ENCODE measurements around the gene FNTB.
A peak's percentile ranks its signal among the peaks of the same experiment; 100 is the strongest.

The FNTB gene

DNA sequence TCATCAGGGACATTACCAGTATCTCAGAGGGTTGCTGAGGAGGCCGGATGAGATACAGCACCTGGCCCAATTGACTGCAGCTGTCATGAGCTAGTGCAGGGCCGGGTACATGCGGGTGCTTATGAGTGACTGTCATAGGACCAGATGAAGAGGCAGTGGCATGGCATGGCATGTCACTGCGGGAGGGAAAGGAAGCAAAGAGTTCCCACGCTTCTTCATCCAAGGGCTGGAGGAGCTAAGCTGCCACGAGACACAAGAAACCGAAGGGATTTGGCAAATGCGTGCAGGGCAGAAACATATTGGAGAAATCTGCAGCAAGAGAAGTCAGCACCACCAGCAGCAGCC, 33.4 kb upstream of the FNTB start:
- no peak for DNase-seq (ENCODE audit: low read depth)

DNA sequence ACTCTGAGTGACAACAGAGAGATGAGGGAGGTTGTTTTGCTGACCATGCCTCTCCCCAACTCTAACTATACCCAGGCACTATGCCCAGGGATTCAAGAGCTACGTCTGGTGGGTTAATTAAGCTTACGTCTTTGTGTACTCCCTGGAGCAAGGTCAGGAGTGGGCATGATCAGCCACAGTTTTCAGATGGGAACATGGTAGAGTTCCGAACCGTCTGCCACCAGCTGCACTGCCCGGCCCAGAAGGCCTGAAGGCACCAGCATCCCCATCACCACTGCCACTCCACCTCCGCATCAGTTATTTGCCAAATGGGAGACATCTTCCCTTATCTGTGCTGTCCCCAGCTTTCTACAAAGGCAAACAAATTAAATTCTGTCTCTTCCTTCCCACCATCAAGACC, 33.0 kb upstream of the FNTB start:
- DNase-seq (ENCODE audit: low read depth), result no peak

DNA sequence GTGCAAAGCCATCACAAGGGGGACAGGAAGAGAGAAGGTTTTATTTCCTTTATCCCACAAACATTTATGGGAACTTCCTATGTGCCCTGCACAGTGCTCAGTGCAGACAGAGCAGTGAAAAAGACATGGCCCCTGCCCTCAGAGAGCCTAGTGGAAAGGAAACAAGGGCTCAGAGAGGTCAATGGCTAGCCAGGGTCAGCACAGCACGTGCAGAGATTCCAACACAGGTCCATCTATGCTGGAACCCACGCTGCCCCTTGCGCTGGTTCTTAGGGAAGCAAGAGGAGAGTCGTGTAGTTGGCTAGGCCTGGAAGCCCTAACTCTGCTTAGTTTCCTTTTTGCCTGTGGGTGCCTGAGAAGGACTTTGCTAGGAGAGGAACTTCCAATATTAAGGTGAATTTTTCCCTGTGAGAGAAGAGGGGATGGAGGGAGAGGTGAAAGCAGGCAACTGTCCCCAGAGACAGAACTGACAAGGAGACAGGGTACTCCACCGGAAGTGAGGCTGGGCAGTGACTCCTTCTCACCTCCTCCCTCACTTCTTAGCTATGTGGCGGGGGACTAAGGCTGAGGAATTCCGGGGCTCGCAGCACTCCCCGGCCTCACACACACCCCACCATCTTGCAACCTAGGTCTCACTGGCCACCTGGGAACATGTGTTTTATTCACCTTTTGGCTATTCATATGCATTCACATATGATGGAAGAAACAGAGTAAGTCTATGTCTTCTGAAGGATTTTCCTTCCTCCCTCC, 32.0 kb upstream of the FNTB start:
- no peak for DNase-seq (ENCODE audit: low read depth)

- DNase-seq (ENCODE audit: low read depth), result no peak
Measured at GRCh38 chr14:64955297-64955696, 31.4 kb upstream of the FNTB start.

GRCh38 chr14:64956697-64957406, 29.8 kb upstream of the FNTB start:
- no peak for DNase-seq (ENCODE audit: low read depth)

DNA sequence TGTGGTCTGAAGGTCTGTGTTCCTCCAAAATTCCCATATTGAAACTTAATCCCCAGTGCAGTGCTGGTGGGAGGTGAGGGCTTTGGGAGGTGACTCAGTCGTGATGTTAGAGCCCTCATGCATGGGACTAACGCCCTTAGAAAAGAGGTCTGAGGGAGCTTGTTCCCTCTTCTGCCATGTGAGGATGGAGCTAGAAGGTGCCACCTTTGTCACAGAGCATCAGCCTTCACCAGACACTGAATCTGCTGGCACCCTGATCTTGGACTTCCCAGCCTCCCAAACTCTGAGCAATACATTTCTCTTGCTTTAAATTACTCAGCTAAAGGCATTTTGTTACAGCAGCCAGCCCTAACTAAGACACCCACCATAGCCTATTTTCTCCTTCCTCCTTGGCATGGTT, 28.5 kb upstream of the FNTB start:
- DNase-seq (ENCODE audit: low read depth), result no peak

GRCh38 chr14:64958743-64959142, 28.0 kb upstream of the FNTB start:
- no peak for DNase-seq (ENCODE audit: low read depth)

- no peak for DNase-seq (ENCODE audit: low read depth)
Measured at GRCh38 chr14:64960762-64961276, 25.9 kb upstream of the FNTB start.

GRCh38 chr14:64963611-64964010, 23.1 kb upstream of the FNTB start:
- no peak for DNase-seq (ENCODE audit: low read depth)

DNA sequence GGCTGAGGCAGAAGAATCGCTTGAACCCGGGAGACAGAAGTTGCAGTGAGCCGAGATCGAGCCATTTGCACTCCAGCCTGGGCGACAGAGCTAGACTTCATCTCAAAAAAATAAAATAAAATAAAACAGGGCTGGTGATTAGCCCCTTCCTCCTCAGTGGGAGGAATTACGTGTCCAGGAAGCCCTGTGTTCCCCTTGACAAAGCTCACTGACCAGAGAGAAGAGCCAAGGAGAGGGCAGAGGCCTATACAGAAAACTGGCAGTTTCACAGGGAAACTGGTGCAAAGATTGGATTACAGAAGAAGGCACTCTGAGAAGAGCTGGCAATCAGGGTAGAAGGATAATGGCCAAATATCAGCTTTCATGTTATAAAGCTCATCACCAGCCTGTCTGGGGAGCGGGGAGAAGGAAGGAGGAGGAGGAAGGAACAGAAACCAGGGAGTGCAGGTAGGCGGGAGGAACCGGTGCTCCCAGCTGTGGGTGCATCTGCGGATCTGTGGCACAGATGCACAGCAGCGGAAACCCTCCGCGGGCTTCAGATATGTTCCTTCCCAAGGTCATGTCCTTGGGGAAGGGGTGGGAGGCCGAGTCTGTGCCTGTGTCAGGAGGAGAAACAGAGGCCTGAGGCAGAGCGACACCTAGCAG, 21.2 kb upstream of the FNTB start:
- no peak for DNase-seq (ENCODE audit: low read depth)

DNA sequence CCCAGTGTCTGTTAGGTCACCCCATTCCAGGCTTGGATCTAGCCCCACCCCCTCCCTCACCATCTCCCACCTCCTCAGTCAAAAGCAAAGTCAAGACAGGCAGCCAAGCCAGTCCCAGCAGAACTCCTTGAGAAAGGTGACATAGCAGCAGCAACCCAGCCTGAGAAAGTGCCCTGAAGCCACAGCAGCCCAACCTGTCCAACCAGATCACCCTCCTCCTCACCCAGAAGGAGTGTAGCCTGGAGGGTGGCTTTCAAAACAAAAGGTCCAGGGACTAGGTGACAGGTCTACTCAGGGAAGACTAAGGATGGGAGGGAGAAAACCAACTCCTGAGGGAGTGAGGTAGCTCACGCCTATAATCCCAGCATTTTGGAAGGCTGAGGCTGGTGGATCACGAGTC, 19.7 kb upstream of the FNTB start:
- no peak for DNase-seq (ENCODE audit: low read depth)

DNA sequence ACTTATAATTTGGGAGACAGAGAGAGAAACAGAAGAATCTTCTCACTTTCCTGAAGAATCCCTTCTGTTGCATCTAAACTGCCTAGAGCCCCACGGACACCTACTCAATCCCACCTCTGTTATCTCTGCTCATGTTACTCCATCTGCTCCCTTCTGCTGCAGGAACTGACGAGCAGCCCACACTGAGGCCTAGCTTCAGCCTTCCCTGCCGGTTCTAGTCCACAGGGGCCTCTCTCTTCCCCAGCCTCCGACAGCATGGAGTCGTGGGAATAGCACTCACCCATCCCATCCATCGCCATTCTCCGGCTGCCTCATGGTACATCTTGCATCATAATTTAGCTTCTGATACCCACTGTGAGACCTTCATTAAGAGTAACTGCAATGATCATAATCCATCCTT, 18.5 kb upstream of the FNTB start:
- no peak for DNase-seq (ENCODE audit: low read depth)

- no peak for DNase-seq (ENCODE audit: low read depth)
Measured at GRCh38 chr14:64968651-64969050, 18.0 kb upstream of the FNTB start.

- DNase-seq (ENCODE audit: low read depth), result no peak
Measured at GRCh38 chr14:64970041-64970440, 16.7 kb upstream of the FNTB start.

DNA sequence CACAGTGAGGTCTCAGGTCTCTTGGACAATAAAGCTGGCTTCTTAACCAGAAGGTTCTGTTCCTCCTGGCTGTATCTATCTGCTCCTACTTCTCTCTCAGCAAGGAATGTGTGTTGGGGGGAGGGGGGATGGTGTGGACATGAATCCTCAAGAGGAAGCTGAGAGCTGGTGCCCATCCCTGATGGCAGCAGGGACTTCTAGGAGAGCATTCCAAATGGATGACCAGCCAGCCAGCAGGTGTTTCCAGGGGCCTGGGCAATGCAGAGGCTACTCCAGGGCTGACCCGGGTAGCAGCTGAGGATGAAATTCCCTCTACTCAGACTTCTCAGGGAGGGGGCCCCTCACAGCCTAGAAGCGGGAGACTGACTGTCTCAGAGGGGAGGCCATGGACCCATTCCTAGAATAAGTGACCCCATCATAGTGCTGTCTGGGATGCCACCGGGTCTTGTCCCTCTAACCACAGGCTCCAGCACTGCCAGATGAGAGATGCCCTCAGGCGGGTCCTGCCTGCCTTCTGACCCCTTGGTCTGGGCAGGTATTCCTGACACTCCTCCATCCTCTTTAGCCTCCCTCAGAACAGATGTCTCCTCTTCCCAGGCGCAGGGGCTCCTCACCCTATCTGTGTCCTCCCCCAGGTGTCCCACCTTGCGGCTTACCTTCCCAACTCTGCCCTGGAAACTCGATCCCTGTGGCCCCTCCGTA, 15.8 kb upstream of the FNTB start:
- no peak for DNase-seq (ENCODE audit: low read depth)

DNA sequence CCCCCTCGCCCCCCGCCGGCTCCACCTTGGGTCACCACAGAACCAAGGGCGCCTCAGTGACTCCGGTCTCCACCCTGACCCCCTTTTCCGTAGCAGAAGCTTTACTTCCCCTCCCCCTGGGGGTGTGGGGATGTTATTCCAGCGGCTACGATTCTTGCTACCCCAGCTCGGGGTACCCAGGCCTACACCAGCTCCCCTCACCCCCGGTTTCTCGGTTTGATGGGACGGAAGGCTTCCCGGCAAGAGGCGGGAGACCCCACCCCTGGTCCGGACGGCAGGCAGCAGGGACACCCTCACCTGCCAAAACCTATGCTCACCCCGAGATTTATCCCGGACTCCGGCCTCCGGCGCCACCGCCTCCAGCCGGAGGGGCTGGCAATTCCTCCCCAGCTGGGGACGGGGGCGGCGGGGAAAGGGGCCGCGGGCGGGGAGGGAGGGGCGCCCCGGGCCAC, 15.2 kb upstream of the FNTB start:
- no peak for DNase-seq (ENCODE audit: low read depth)

GRCh38 chr14:64971943-64972791, 14.5 kb upstream of the FNTB start, which contains the start of gene RAB15:
TSS of gene RAB15 (minus strand) at chr14:64972336. CDS start at chr14:64972076, 260 bp downstream.
- peak; percentile 11 for DNase-seq (ENCODE audit: low read depth)

DNA sequence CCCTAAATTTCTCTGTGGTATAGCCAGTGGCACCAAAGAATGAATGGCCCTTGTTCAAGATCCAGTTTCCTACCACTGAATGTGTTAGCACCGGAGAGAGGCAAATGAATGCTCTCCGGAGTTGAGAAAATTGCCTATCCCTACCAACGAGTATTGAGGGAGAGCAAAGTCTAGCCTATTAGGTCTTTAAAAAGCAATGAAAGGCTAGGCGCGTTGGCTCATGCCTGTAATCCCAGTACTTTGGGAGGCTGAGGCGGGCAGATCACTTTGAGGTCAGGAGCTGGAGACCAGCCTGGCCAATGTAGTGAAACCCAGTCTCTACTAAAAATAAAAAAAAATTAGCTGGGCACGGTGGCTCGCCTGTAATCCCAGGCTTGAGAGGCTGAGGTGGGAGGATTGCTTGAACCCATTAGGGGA, 13.7 kb upstream of the FNTB start:
- no peak for DNase-seq (ENCODE audit: low read depth)

- DNase-seq (ENCODE audit: low read depth), result no peak
Measured at GRCh38 chr14:64973826-64974225, 12.9 kb upstream of the FNTB start.

GRCh38 chr14:64974563-64974962, 12.1 kb upstream of the FNTB start:
- DNase-seq (ENCODE audit: low read depth), result no peak

GRCh38 chr14:64979336-64980074, 7.2 kb upstream of the FNTB start:
- DNase-seq (ENCODE audit: low read depth), result peak; percentile 41

Measured in amniotic epithelial cell (primary cell).